Left lung (tissue), 10 donors: ENCODE data around the gene CA10. TPM values are rescaled to one million over a fixed set of nuclear protein-coding genes. Genes with fewer than 3 reads are reported as not detected.

Source experiments
- ATAC-seq: fragments of 200-7000 bp; cut with Tn5 transposase; one replicate; pipeline ENCODE4 v1.9.1; 2020; ENCODE audit warnings: moderate library complexity
- DNase-seq, 4 donors: peaks; one replicate each; pipeline ENCODE4 v3.0.0-alpha.2; 2013 to 2020
- H3K27ac ChIP-seq, 2 donors: fragments of 200-600 bp; sonication (generic) in 1 of 2; one replicate each; pipeline versions ENCODE4 v1.5.0 to v1.8.0; 2020 to 2021
- H3K27me3 ChIP-seq, 2 donors: fragments of 200-600 bp; sonication (generic) in 1 of 2; one replicate each; pipeline versions ENCODE4 v1.5.0 to v1.8.0; 2020 to 2021
- H3K36me3 ChIP-seq, 2 donors: fragments of 200-600 bp; sonication (generic) in 1 of 2; one replicate each; pipeline versions ENCODE4 v1.5.0 to v1.8.0; 2020 to 2021
- H3K4me1 ChIP-seq, 2 donors: fragments of 200-600 bp; one replicate each; pipeline ENCODE4 v1.8.0; 2021
- H3K4me3 ChIP-seq, 2 donors: fragments of 200-600 bp; sonication (generic) in 1 of 2; one replicate each; pipeline versions ENCODE4 v1.5.0 to v1.8.0; 2020 to 2021; ENCODE audit warnings: mild to moderate bottlenecking in 1 of 2
- H3K9me3 ChIP-seq, 2 donors: fragments of 200-600 bp; sonication (generic) in 1 of 2; one replicate each; pipeline versions ENCODE4 v1.5.0 to v1.8.0; 2020 to 2021
- intact Hi-C, 2 donors: fragments of 100-400 bp; cut with DNase I; formaldehyde crosslinking; loops; one replicate each; pipeline versions ENCODE4 v1.11.2 to v1.14.2; 2022
- polyA plus RNA-seq, 6 donors: library from polyadenylated mRNA; unstranded; fragments of 120-200 nt; gene quantifications; one replicate each; pipeline ENCODE4 v1.2.1, GENCODE V29; 2013; ENCODE audit not compliant: insufficient read length in 6 of 6
- total RNA-seq, 2 donors: library from RNA; stranded (reverse); fragmentation: NEBNext Ultra II Directional; extraction: Animal tissue kit (Norgen Biotek cat#: 25700); gene quantifications; one replicate each; pipeline ENCODE4 v1.2.1, GENCODE V29; 2021
- TF ChIP-seq, protein P1 (sequence below), 2 donors: fragments of 200-600 bp; sonication (generic) in 1 of 2; IDR thresholded peaks; one replicate each; pipeline versions ENCODE4 v1.5.0 to v1.8.0; 2021; ENCODE audit warnings: antibody characterized with exemption in 2 of 2
- donor health status: DM: no; HTN: yes; CAD: no.
- donor health status: DM: no; HTN: no; CAD: no.

CA10 gene
- total and polyA plus RNA-seq, 8 donors = 0.06 to 0.31 TPM; not detected in 6

DNA sequence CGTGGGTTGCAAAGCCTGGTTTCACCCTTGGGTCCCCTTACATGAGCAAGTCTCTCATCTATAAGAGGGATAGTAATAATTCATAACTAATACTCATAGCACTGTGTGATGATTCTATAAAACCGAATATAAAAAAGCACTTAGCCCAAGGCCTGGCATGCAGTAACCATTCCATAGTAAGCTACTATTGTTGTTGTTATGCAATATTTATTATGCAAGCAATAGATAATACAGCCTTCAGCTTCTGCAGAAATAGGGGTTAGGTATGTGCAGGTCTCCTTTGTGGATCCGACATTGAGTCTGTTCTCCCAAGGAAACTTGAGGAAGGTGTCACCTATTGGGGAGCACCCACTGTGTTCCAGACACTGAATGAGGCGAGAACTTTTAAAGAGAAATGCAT, 497.1 kb downstream of the CA10 start:
- intact Hi-C loops = no loop called here
- H3K9me3 ChIP-seq = no peaks in the 10 kb centered on the region
- ATAC-seq = no peak

DNA sequence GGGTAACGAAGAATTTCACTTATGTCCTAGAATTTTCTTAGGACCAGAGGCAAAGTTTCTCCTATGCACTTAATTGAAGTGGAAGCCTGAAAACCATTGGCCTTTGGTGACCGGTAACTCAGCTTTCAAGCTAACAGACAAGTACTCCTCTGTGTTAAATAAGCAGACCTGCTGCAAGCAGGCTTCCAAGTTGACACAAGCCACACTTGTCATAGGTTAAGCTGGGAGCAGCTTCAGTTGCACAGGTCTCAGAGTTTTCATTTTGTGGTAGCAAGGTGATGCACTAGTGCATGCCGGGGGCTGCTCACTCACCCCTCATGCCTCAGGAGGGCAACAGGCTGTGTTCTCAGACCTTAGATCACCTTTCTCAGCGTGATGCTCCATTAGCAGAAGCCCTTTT, 498.2 kb downstream of the CA10 start:
- DNase-seq (no peak), ATAC-seq (no peak)
- H3K36me3 ChIP-seq = no peaks in the 10 kb centered on the region
- no peaks in the 10 kb centered on the region for H3K9me3 ChIP-seq
- H3K4me1 ChIP-seq = no peaks in the 10 kb centered on the region
- TF ChIP-seq, protein P1, sequence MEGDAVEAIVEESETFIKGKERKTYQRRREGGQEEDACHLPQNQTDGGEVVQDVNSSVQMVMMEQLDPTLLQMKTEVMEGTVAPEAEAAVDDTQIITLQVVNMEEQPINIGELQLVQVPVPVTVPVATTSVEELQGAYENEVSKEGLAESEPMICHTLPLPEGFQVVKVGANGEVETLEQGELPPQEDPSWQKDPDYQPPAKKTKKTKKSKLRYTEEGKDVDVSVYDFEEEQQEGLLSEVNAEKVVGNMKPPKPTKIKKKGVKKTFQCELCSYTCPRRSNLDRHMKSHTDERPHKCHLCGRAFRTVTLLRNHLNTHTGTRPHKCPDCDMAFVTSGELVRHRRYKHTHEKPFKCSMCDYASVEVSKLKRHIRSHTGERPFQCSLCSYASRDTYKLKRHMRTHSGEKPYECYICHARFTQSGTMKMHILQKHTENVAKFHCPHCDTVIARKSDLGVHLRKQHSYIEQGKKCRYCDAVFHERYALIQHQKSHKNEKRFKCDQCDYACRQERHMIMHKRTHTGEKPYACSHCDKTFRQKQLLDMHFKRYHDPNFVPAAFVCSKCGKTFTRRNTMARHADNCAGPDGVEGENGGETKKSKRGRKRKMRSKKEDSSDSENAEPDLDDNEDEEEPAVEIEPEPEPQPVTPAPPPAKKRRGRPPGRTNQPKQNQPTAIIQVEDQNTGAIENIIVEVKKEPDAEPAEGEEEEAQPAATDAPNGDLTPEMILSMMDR (IDR thresholded peaks at IDR 0.05) = no peak
- intact Hi-C loops = no loop called here
- H3K4me3 ChIP-seq = no peak overlapping the region
- H3K27ac ChIP-seq = no peak overlapping the region
- H3K27me3 ChIP-seq = peaks cover 0 to 1% of the 10 kb centered on the region in 2 donors

More for the DNA sequence above, 497.1 kb downstream of the CA10 start:
- Histone ChIP-seq H3K27me3 (no peaks in the 10 kb centered on the region), H3K27ac (no peak overlapping the region), H3K36me3 (no peaks in the 10 kb centered on the region), H3K4me3 (no peak overlapping the region), H3K4me1 (no peaks in the 10 kb centered on the region)
- TF ChIP-seq, protein P1 (IDR thresholded peaks at IDR 0.05) = no peak
- no peak for DNase-seq

DNA sequence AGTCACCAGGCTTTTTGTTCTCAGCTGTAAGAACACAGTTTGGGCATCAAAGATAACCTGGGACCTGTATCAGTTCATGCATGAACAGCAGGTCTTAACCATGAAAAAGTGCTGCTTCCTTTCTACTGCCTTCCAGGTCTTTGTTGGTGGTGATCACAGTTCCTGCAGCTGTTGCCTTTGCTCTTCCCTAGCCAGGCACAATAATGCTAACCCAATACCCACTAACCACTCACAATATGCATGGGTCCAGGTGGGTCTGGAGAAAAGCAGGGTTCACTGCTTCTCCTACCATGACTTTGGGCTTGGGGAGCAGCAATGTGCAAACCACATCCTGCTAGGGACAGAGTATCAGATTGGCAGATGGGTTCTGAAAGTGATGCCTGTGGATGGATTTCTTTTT, 501.3 kb downstream of the CA10 start:
- intact Hi-C loops = no loop called here
- no peaks in the 10 kb centered on the region for H3K36me3 ChIP-seq
- peaks cover 0 to 10% of the 10 kb centered on the region in 2 donors for H3K27me3 ChIP-seq
- no peak overlapping the region for H3K27ac ChIP-seq
- no peak for DNase-seq
- no peak overlapping the region for H3K4me3 ChIP-seq
- no peaks in the 10 kb centered on the region for H3K9me3 ChIP-seq
- no peak for ATAC-seq
- no peaks in the 10 kb centered on the region for H3K4me1 ChIP-seq
- TF ChIP-seq, protein P1 (IDR thresholded peaks at IDR 0.05) = no peak

DNA sequence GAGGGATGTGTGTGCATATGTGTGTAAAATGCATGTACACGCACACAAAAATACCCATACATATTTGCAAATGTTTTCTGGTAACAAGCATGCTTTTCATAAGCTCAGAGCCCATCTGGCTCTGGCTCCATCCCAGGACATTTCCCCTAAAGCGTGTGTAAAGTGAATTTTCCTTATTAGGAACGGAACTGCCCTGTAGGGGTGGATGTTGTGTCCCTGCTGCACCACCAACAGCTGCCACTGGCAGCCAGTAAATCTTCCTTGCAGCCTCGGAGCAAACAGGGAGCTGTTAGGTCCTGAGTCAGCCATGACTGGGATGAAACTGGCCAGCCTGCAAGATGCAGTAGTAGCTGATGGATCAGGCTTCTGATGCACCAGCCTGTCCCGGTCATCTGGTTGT, 504.6 kb downstream of the CA10 start:
- Histone ChIP-seq H3K27ac (no peak overlapping the region), H3K4me1 (no peaks in the 10 kb centered on the region), H3K9me3 (no peaks in the 10 kb centered on the region), H3K36me3 (no peaks in the 10 kb centered on the region), H3K27me3 (peaks cover 0 to 10% of the 10 kb centered on the region in 2 donors), H3K4me3 (no peak overlapping the region)
- ATAC-seq (no peak), DNase-seq (no peak)
- TF ChIP-seq, protein P1 (IDR thresholded peaks at IDR 0.05) = no peak
- intact Hi-C loops = no loop called here

DNA sequence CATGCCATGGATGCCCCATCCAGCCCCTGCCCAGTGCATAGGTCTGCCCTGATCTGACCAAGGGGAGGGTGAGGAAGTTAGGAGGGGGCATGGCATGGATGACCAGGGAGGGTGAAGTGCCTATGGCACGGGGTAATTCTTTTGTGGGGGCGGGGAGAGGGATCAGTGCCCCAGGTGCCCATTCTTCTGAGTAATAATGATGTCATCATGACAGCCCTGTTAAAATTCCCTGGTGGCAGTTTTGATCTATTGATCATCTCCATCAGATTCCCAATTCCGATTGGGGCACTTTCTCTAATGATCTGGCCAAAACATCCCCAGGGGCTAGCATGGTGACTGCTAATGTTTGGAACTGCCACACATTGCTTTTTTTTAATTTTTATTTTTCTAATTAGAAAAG, 506.0 kb downstream of the CA10 start:
- H3K9me3 ChIP-seq = no peaks in the 10 kb centered on the region
- H3K36me3 ChIP-seq = no peaks in the 10 kb centered on the region
- no peak overlapping the region for H3K27ac ChIP-seq
- H3K4me3 ChIP-seq = no peak overlapping the region
- ATAC-seq = no peak
- no peaks in the 10 kb centered on the region for H3K4me1 ChIP-seq
- intact Hi-C loops = no loop called here
- DNase-seq = no peak
- TF ChIP-seq, protein P1 (IDR thresholded peaks at IDR 0.05) = no peak
- peaks cover 0 to 10% of the 10 kb centered on the region in 2 donors for H3K27me3 ChIP-seq
